H9 (cell line): ENCODE measurements around the gene A2ML1. TPM values are rescaled to one million over a fixed set of nuclear protein-coding genes. Genes with fewer than 3 reads are reported as not detected.
"Not testable (repeated sequence)": the region's sequence is repeated elsewhere in the genome, so short reads cannot be mapped to it uniquely, and the experiment has no call there.

Experiments used
- DNase-seq: peaks from one replicate; pipeline ENCODE4 v3.0.0-alpha.2; 2017
- H2AFZ ChIP-seq: one replicate; pipeline ENCODE4 v1.6.1; 2013; ENCODE audit warnings: mild to moderate bottlenecking, low read length, control low read depth, moderate library complexity
- H2AK5ac ChIP-seq: 2 replicates; pipeline ENCODE4 v1.6.1; 2013; ENCODE audit warnings: low read length, control low read depth, mixed read lengths; ENCODE audit not compliant: insufficient read length
- H2BK120ac ChIP-seq: one replicate; pipeline ENCODE4 v1.6.1; 2013; ENCODE audit warnings: low read depth, mild to moderate bottlenecking, low read length, control low read depth, inconsistent platforms; ENCODE audit not compliant: poor library complexity, severe bottlenecking
- H2BK12ac ChIP-seq: 2 replicates; pipeline ENCODE4 v1.6.1; 2013; ENCODE audit warnings: low read length, control low read depth, mixed read lengths, low read depth; ENCODE audit not compliant: insufficient read length
- H2BK15ac ChIP-seq: 2 replicates; pipeline ENCODE4 v1.6.1; 2013; ENCODE audit warnings: low read depth, low read length, control low read depth
- H2BK20ac ChIP-seq: one replicate; pipeline ENCODE4 v1.6.1; 2013; ENCODE audit warnings: low read depth, mild to moderate bottlenecking, low read length, control low read depth, inconsistent platforms; ENCODE audit not compliant: poor library complexity, severe bottlenecking
- H2BK5ac ChIP-seq: 2 replicates; pipeline ENCODE4 v1.6.1; 2013; ENCODE audit warnings: low read length, control low read depth, mixed read lengths; ENCODE audit not compliant: insufficient read length
- H3K14ac ChIP-seq: 2 replicates; pipeline ENCODE4 v1.6.1; 2013; ENCODE audit warnings: low read length, control low read depth; ENCODE audit not compliant: insufficient read depth
- H3K18ac ChIP-seq: 2 replicates; pipeline ENCODE4 v1.6.1; 2013; ENCODE audit warnings: low read depth, mild to moderate bottlenecking, mixed read lengths, low read length, control low read depth; ENCODE audit not compliant: insufficient read length
- H3K23ac ChIP-seq: 2 replicates; pipeline ENCODE4 v1.6.1; 2013; ENCODE audit warnings: low read length, control low read depth, mixed read lengths, low read depth; ENCODE audit not compliant: insufficient read length
- H3K23me2 ChIP-seq: 2 replicates; pipeline ENCODE4 v1.6.1; 2013; ENCODE audit warnings: low read depth, mild to moderate bottlenecking, mixed read lengths, low read length, control low read depth; ENCODE audit not compliant: insufficient read length, poor library complexity, severe bottlenecking
- H3K27ac ChIP-seq: 2 replicates; pipeline ENCODE4 v1.5.1; 2013; ENCODE audit warnings: low read length, control low read depth, mixed read lengths, low read depth; ENCODE audit not compliant: insufficient read length
- H3K27me3 ChIP-seq: 2 replicates; pipeline ENCODE4 v1.6.1; 2013; ENCODE audit warnings: low read length, control low read depth, inconsistent platforms; ENCODE audit not compliant: insufficient read depth
- H3K4ac ChIP-seq: 2 replicates; pipeline ENCODE4 v1.6.1; 2013; ENCODE audit warnings: low read depth, mild to moderate bottlenecking, control low read depth, inconsistent platforms, low read length, moderate library complexity
- H3K4me1 ChIP-seq: 2 replicates; pipeline ENCODE4 v1.6.1; 2013; ENCODE audit warnings: low read length, control low read depth, inconsistent platforms; ENCODE audit not compliant: insufficient read depth
- H3K4me2 ChIP-seq: 2 replicates; pipeline ENCODE4 v1.6.1; 2013; ENCODE audit warnings: low read length, control low read depth, mixed read lengths; ENCODE audit not compliant: insufficient read length, insufficient read depth
- H3K56ac ChIP-seq: 2 replicates; pipeline ENCODE4 v1.6.1; 2013; ENCODE audit warnings: low read depth, mild to moderate bottlenecking, mixed read lengths, low read length, control low read depth; ENCODE audit not compliant: insufficient read length
- H3K79me1 ChIP-seq: 2 replicates; pipeline ENCODE4 v1.6.1; 2013; ENCODE audit warnings: low read depth, mild to moderate bottlenecking, moderate library complexity, low read length, control low read depth, inconsistent platforms; ENCODE audit not compliant: insufficient read depth, poor library complexity, severe bottlenecking
- H3K79me2 ChIP-seq: 2 replicates; pipeline ENCODE4 v1.6.1; 2013; ENCODE audit warnings: low read length, control low read depth, inconsistent platforms; ENCODE audit not compliant: insufficient read depth
- H3K9ac ChIP-seq: 2 replicates; pipeline ENCODE4 v1.6.1; 2013; ENCODE audit warnings: low read length, control low read depth, mixed read lengths; ENCODE audit not compliant: insufficient read length; ENCODE audit errors: extremely low read depth
- H3K9me3 ChIP-seq: one replicate; pipeline ENCODE4 v1.6.1; 2013; ENCODE audit warnings: low read depth, low read length, inconsistent platforms; ENCODE audit not compliant: control insufficient read depth
- H3T11ph ChIP-seq: one replicate; pipeline ENCODE4 v1.6.1; 2013; ENCODE audit warnings: mild to moderate bottlenecking, low read length, control low read depth, inconsistent platforms
- H4K20me1 ChIP-seq: one replicate; pipeline ENCODE4 v1.6.1; 2013; ENCODE audit not compliant: control insufficient read depth, insufficient read length, insufficient read depth
- H4K5ac ChIP-seq: 2 replicates; pipeline ENCODE4 v1.6.1; 2013; ENCODE audit warnings: low read depth, mild to moderate bottlenecking, mixed read lengths, low read length, control low read depth; ENCODE audit not compliant: insufficient read length
- H4K8ac ChIP-seq: replicated peaks from 2 replicates; pipeline ENCODE4 v1.6.1; 2013; ENCODE audit warnings: low read length, control low read depth, mixed read lengths, low read depth; ENCODE audit not compliant: insufficient read length
- H4K91ac ChIP-seq: 2 replicates; pipeline ENCODE4 v1.6.1; 2013; ENCODE audit warnings: low read depth, mild to moderate bottlenecking, moderate library complexity, mixed read lengths, low read length, control low read depth; ENCODE audit not compliant: insufficient read length
- H3K27ac Mint-ChIP-seq, 3 experiments: 2 replicates in 2 of 3; 3 replicates in 1 of 3; pipeline ENCODE4 v1.8.0; 2020 to 2021; ENCODE audit warnings: mixed read lengths in 3 of 3, mild to moderate bottlenecking in 1 of 3, moderate library complexity in 1 of 3
- H3K27me3 Mint-ChIP-seq: 2 replicates; pipeline ENCODE4 v1.8.0; 2021; ENCODE audit warnings: low read depth, mild to moderate bottlenecking, moderate library complexity, mixed read lengths
- H3K36me3 Mint-ChIP-seq, 3 experiments: 2 replicates in 2 of 3; 3 replicates in 1 of 3; pipeline ENCODE4 v1.8.0; 2020 to 2021; ENCODE audit warnings: low read depth in 3 of 3, mixed read lengths in 3 of 3; ENCODE audit not compliant: insufficient read depth in 1 of 3
- H3K4me1 Mint-ChIP-seq, 2 experiments: 2 replicates each; pipeline ENCODE4 v1.8.0; 2020; ENCODE audit warnings: mixed read lengths in 2 of 2
- H3K4me3 Mint-ChIP-seq, 2 experiments: 2 replicates in 1 of 2; 3 replicates in 1 of 2; pipeline ENCODE4 v1.8.0; 2020 to 2021; ENCODE audit warnings: mild to moderate bottlenecking in 2 of 2, mixed read lengths in 2 of 2, moderate library complexity in 1 of 2
- H3K9me3 Mint-ChIP-seq, 2 experiments: 2 replicates in 1 of 2; 3 replicates in 1 of 2; pipeline ENCODE4 v1.8.0; 2020; ENCODE audit warnings: mild to moderate bottlenecking in 2 of 2, mixed read lengths in 2 of 2, moderate library complexity in 1 of 2
- CTCF ChIP-seq: fragments of 200-600 bp; sonication (generic); conservative IDR thresholded peaks from 3 replicates; pipeline ENCODE4 v1.8.0; 2021; ENCODE audit warnings: antibody characterized with exemption, mild to moderate bottlenecking
- WGBS: extraction: QIAGEN DNeasy Blood & Tissue Kit; methylation state at CpG from one replicate; pipeline ENCODE4 v1.1.7; 2013; ENCODE audit warnings: missing lambda C conversion rate, low lambda C conversion rate, mixed read lengths; ENCODE audit not compliant: insufficient read length; ENCODE audit errors: extremely low coverage; 5-methylcytosine and 5-hydroxymethylcytosine counted together
- total RNA-seq: library from RNA; stranded (reverse); gene quantifications from 2 replicates; pipeline ENCODE4 v1.2.1, GENCODE V29; 2021

Gene A2ML1
- total RNA-seq, 1 experiment from 2014 or later: 2.8 TPM

- no peak overlapping the region for H2BK20ac ChIP-seq
- H4K8ac ChIP-seq: no peak overlapping the region
- no peak overlapping the region for H2BK5ac ChIP-seq
- no peak overlapping the region for H2BK15ac ChIP-seq
- no peaks in the 10 kb centered on the region for H4K20me1 ChIP-seq
- no peak overlapping the region for H3K4me2 ChIP-seq
- H3K27me3 Mint-ChIP-seq: no peaks in the 10 kb centered on the region
- no peak overlapping the region for H2AK5ac ChIP-seq
- H3K4me1 ChIP-seq: no peaks in the 10 kb centered on the region
- no peak overlapping the region for H2AFZ ChIP-seq
- H3K27ac Mint-ChIP-seq: no peak overlapping the region; a peak in 1 of 7 replicates
- H3K27ac ChIP-seq: no peak overlapping the region
- H3K79me2 ChIP-seq: no peaks in the 10 kb centered on the region
- H3K27me3 ChIP-seq: no peaks in the 10 kb centered on the region
- H3T11ph ChIP-seq: no peak overlapping the region
- no peak for TF ChIP-seq CTCF
- no peak overlapping the region for H2BK120ac ChIP-seq
- H3K79me1 ChIP-seq: no peaks in the 10 kb centered on the region
- H4K5ac ChIP-seq: no peak overlapping the region
- H3K23me2 ChIP-seq: no peaks in the 10 kb centered on the region
- H3K56ac ChIP-seq: no peak overlapping the region
- no peak overlapping the region for H4K91ac ChIP-seq
- H3K18ac ChIP-seq: no peak overlapping the region
- H3K9ac ChIP-seq: no peak overlapping the region
- DNase-seq: no peak
- peaks cover 10 to 12% (median 10%) of the 10 kb centered on the region in 3 experiments; a peak in 4 of 7 replicates for H3K36me3 Mint-ChIP-seq
- no peaks in the 10 kb centered on the region for H3K9me3 Mint-ChIP-seq
- no peak overlapping the region for H3K4ac ChIP-seq
- no peak overlapping the region for H3K4me3 Mint-ChIP-seq
- no peaks in the 10 kb centered on the region for H3K9me3 ChIP-seq
- H2BK12ac ChIP-seq: no peak overlapping the region
- no peak overlapping the region for H3K14ac ChIP-seq
- no CpG with 5 or more reads among the region's 2 CpGs for WGBS
- H3K4me1 Mint-ChIP-seq: peaks cover 19 to 21% of the 10 kb centered on the region in 2 experiments
- no peak overlapping the region for H3K23ac ChIP-seq
These were observed 33.5 kb downstream of the A2ML1 start for GRCh38 chr12:8855891-8856290.

GRCh38 chr12:8859448-8859847, 37.0 kb downstream of the A2ML1 start:
- H2AK5ac ChIP-seq, H3K27ac ChIP-seq, H2BK120ac ChIP-seq, H4K8ac ChIP-seq, H3K23me2 ChIP-seq, H3K27ac Mint-ChIP-seq, H3K56ac ChIP-seq, H3K36me3 Mint-ChIP-seq, H3K14ac ChIP-seq, H2BK5ac ChIP-seq, H4K91ac ChIP-seq, H3K27me3 ChIP-seq, H3K9me3 Mint-ChIP-seq, H4K20me1 ChIP-seq, H3K4me2 ChIP-seq, H3T11ph ChIP-seq, H3K4me3 Mint-ChIP-seq, H2BK12ac ChIP-seq, H3K27me3 Mint-ChIP-seq, H2BK20ac ChIP-seq, H3K23ac ChIP-seq, H2AFZ ChIP-seq, H3K4me1 Mint-ChIP-seq, H3K18ac ChIP-seq, H3K9me3 ChIP-seq, H3K4ac ChIP-seq, H3K4me1 ChIP-seq, H3K9ac ChIP-seq, DNase-seq, H3K79me2 ChIP-seq, H4K5ac ChIP-seq, H3K79me1 ChIP-seq, H2BK15ac ChIP-seq: not testable (repeated sequence)
- WGBS: no CpG with 5 or more reads among the region's 4 CpGs
